HG03439 (cell line): Measurements from ENCODE around the gene CIT.
"Not testable (repeated sequence)": the region's sequence is repeated elsewhere in the genome, so short reads cannot be mapped to it uniquely, and the experiment has no call there.

ENCODE experiments used
- ATAC-seq: cut with Tn5 transposase; IDR thresholded peaks from one replicate; pipeline ENCODE4 v1.9.1; 2021; ENCODE audit warnings: mild to moderate bottlenecking, moderate library complexity; ENCODE audit not compliant: unreplicated experiment

CIT gene

GRCh38 chr12:119740830-119741229 lies 136.3 kb downstream of the CIT start:
- no peak for ATAC-seq

GRCh38 chr12:119735079-119735478 lies 142.0 kb downstream of the CIT start:
- ATAC-seq = no peak

- ATAC-seq = no peak
These were observed 146.7 kb downstream of the CIT start for GRCh38 chr12:119730381-119730780.

GRCh38 chr12:119729871-119730270 lies 147.2 kb downstream of the CIT start:
- ATAC-seq = no peak

GRCh38 chr12:119728444-119728745 lies 148.7 kb downstream of the CIT start:
- no peak for ATAC-seq

- ATAC-seq = no peak
These were observed 149.3 kb downstream of the CIT start for GRCh38 chr12:119727600-119728443.

GRCh38 chr12:119725523-119725922 lies 151.6 kb downstream of the CIT start:
- ATAC-seq = no peak

GRCh38 chr12:119721306-119721705 lies 155.8 kb downstream of the CIT start:
- no peak for ATAC-seq

- no peak for ATAC-seq
These were observed 156.8 kb downstream of the CIT start for GRCh38 chr12:119720349-119720748.

- no peak for ATAC-seq
These were observed 159.0 kb downstream of the CIT start for GRCh38 chr12:119718141-119718540.

- no peak for ATAC-seq
These were observed 161.9 kb downstream of the CIT start for GRCh38 chr12:119715268-119715620.

GRCh38 chr12:119714614-119715267 lies 162.4 kb downstream of the CIT start:
- no peak for ATAC-seq

GRCh38 chr12:119713551-119714031 lies 163.5 kb downstream of the CIT start:
- ATAC-seq = no peak

GRCh38 chr12:119712721-119713120 lies 164.4 kb downstream of the CIT start:
- ATAC-seq = no peak

GRCh38 chr12:119711693-119712092 lies 165.4 kb downstream of the CIT start:
- ATAC-seq = no peak

GRCh38 chr12:119710965-119711551 lies 166.1 kb downstream of the CIT start:
- no peak for ATAC-seq

- no peak for ATAC-seq
These were observed 166.7 kb downstream of the CIT start for GRCh38 chr12:119710374-119710964.

- ATAC-seq = not testable (repeated sequence)
These were observed 170.7 kb downstream of the CIT start for GRCh38 chr12:119706427-119706826.

- ATAC-seq = no peak
These were observed 171.9 kb downstream of the CIT start for GRCh38 chr12:119705182-119705581.

GRCh38 chr12:119704065-119704747 lies 172.9 kb downstream of the CIT start:
- ATAC-seq = no peak

- ATAC-seq = no peak
These were observed 177.0 kb downstream of the CIT start for GRCh38 chr12:119700078-119700477.
